Upper lobe of left lung (tissue), 4 donors: ENCODE results near the gene SPATA1.

ENCODE experiments used
- POLR2AphosphoS5 ChIP-seq, 2 donors: sonication (generic); formaldehyde crosslinking; IDR thresholded peaks; one replicate each; pipeline ENCODE4 v1.5.1; 2017; ENCODE audit warnings: antibody characterized with exemption in 2 of 2
- TF ChIP-seq, protein P1 (sequence below), 6 experiments: fragments of 450-650 bp in 4 of 6; fragments of 200-600 bp in 2 of 6; sonication (generic) in 2 of 6; IDR thresholded peaks; one replicate each; pipeline ENCODE4 v1.5.1; 2016 to 2019; ENCODE audit warnings: antibody characterized with exemption in 6 of 6

DNA sequence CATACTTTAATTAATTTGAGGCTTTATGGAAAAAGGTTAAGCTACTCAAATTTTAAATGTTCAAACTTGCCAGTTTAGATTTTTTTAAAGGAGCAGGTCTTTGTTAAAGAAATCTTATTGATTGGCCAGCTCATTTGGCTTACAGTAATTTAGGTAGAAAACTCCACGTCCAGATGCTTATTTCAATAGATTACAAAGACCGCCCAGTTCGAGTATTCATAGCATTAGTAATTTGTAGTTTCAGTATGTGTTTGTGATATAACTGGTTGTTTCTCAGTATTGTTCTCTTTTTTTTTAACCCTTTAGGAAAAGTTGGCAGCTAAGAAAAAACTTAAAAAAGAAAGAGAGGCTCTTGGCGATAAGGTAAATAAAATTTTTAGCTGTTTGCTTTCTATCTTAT is 25.5 kb upstream of the SPATA1 start:
- TF ChIP-seq, protein P1, sequence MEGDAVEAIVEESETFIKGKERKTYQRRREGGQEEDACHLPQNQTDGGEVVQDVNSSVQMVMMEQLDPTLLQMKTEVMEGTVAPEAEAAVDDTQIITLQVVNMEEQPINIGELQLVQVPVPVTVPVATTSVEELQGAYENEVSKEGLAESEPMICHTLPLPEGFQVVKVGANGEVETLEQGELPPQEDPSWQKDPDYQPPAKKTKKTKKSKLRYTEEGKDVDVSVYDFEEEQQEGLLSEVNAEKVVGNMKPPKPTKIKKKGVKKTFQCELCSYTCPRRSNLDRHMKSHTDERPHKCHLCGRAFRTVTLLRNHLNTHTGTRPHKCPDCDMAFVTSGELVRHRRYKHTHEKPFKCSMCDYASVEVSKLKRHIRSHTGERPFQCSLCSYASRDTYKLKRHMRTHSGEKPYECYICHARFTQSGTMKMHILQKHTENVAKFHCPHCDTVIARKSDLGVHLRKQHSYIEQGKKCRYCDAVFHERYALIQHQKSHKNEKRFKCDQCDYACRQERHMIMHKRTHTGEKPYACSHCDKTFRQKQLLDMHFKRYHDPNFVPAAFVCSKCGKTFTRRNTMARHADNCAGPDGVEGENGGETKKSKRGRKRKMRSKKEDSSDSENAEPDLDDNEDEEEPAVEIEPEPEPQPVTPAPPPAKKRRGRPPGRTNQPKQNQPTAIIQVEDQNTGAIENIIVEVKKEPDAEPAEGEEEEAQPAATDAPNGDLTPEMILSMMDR (IDR thresholded peaks at IDR 0.05) = no peak
- no peak for TF ChIP-seq POLR2AphosphoS5 (IDR thresholded peaks at IDR 0.05)
